Endothelial cell of umbilical vein (primary cell): ENCODE measurements around the gene HIVEP3. TPM values are rescaled to one million over a fixed set of nuclear protein-coding genes. Genes with fewer than 3 reads are reported as not detected.

Experiments used
- BruUV-seq: library from RNA; stranded (reverse); fragments of 400-500 nt; replicated peaks from 2 replicates; lab custom pipeline; 2021; lab: Mats Ljungman, UMichigan
- CTCF ChIA-PET: fragments of 300-600, 350-600 bp; sonication (Branson Sonifier 250); formaldehyde crosslinking; loops from one replicate; lab custom pipeline; 2021; ENCODE audit warnings: antibody characterized with exemption, inconsistent platforms; lab: Charles Lee
- POLR2A ChIA-PET: fragments of 300-600, 350-600 bp; sonication (Branson Sonifier 250); formaldehyde crosslinking; loops from one replicate; lab custom pipeline; 2021; ENCODE audit warnings: antibody characterized with exemption, inconsistent platforms; lab: Charles Lee
- DNase-seq: peaks from one replicate; pipeline ENCODE4 v3.0.0-alpha.2; 2011; ENCODE audit warnings: low read depth, low spot score
- FAIRE-seq: peaks from 2 replicates; lab custom pipeline; 2011; peaks lifted over from hg19 to GRCh38; lab: Jason Lieb, UNC
- H2AFZ ChIP-seq: 2 replicates; pipeline ENCODE4 v1.6.0; 2012; ENCODE audit warnings: low read depth, low read length, control low read depth, inconsistent platforms
- H3K27ac ChIP-seq: 2 replicates; pipeline ENCODE4 v1.5.1; 2011; ENCODE audit warnings: low read depth, mild to moderate bottlenecking, control low read depth, low read length, moderate library complexity; ENCODE audit not compliant: insufficient read depth
- H3K27me3 ChIP-seq, 2 experiments: 2 replicates each; pipeline versions ENCODE4 v1.6.0 to v1.6.1; 2011; ENCODE audit warnings: low read length in 2 of 2, mixed read lengths in 1 of 2; ENCODE audit not compliant: control insufficient read depth in 2 of 2, insufficient read depth in 2 of 2
- H3K36me3 ChIP-seq, 2 experiments: 2 replicates in 1 of 2; 3 replicates in 1 of 2; pipeline ENCODE4 v1.5.1; 2011; ENCODE audit warnings: low read length in 2 of 2, mild to moderate bottlenecking in 1 of 2, moderate library complexity in 1 of 2; ENCODE audit not compliant: control insufficient read depth in 2 of 2, insufficient read depth in 2 of 2; ENCODE audit errors: extremely low read depth in 1 of 2
- H3K4me1 ChIP-seq: 3 replicates; pipeline ENCODE4 v1.5.1; 2011; ENCODE audit warnings: mild to moderate bottlenecking, low read length; ENCODE audit not compliant: control insufficient read depth, insufficient read depth; ENCODE audit errors: extremely low read depth
- H3K4me2 ChIP-seq: 2 replicates; pipeline ENCODE4 v1.6.1; 2011; ENCODE audit warnings: low read length, control low read depth, mixed read lengths; ENCODE audit not compliant: insufficient read depth
- H3K4me3 ChIP-seq, 3 experiments: fragments of 200-600 bp in 1 of 3; sonication (generic), shearing (Covaris generic) in 1 of 3; replicated peaks in 1 of 3; 2 replicates each; pipeline ENCODE4 v1.5.1; 2011 to 2016; ENCODE audit warnings: control low read depth in 3 of 3, low read length in 3 of 3, mild to moderate bottlenecking in 2 of 3, inconsistent platforms in 1 of 3, low read depth in 1 of 3, moderate library complexity in 1 of 3; ENCODE audit not compliant: insufficient read depth in 1 of 3
- H3K79me2 ChIP-seq: 2 replicates; pipeline ENCODE4 v1.6.0; 2012; ENCODE audit warnings: low read length, inconsistent platforms; ENCODE audit not compliant: control insufficient read depth, insufficient read depth
- H3K9ac ChIP-seq: replicated peaks from 2 replicates; pipeline ENCODE3; 2011; ENCODE audit warnings: low read length, control low read depth; ENCODE audit not compliant: insufficient read depth; ENCODE audit errors: extremely low read depth
- H3K9me1 ChIP-seq: replicated peaks from 3 replicates; pipeline ENCODE4 v1.6.0; 2011; ENCODE audit warnings: mild to moderate bottlenecking, low read length; ENCODE audit not compliant: control insufficient read depth, insufficient read depth; ENCODE audit errors: extremely low read depth
- H3K9me3 ChIP-seq: replicated peaks from 2 replicates; pipeline ENCODE4 v1.5.1; 2012; ENCODE audit warnings: low read length, inconsistent platforms; ENCODE audit not compliant: control insufficient read depth, insufficient read depth
- H4K20me1 ChIP-seq: replicated peaks from 2 replicates; pipeline ENCODE3; 2011; ENCODE audit warnings: mild to moderate bottlenecking, low read length; ENCODE audit not compliant: control insufficient read depth, insufficient read depth; ENCODE audit errors: extremely low read depth
- CTCF ChIP-seq, 2 donors: IDR thresholded peaks; 1 replicate in 1 of 2; 2 replicates in 1 of 2; pipeline ENCODE4 v1.5.1; 2011; ENCODE audit warnings: low read length in 2 of 2, mild to moderate bottlenecking in 2 of 2, moderate library complexity in 2 of 2, control low read depth in 1 of 2, inconsistent platforms in 1 of 2, low read depth in 1 of 2; ENCODE audit not compliant: insufficient read depth in 1 of 2; ENCODE audit errors: extremely low read depth in 1 of 2
- EZH2 ChIP-seq: IDR thresholded peaks from 2 replicates; pipeline ENCODE4 v1.6.1; 2012; ENCODE audit warnings: borderline replicate concordance, low read depth, mild to moderate bottlenecking, moderate library complexity, low read length, inconsistent platforms; ENCODE audit not compliant: severe bottlenecking
- FOS ChIP-seq: IDR thresholded peaks from 2 replicates; pipeline ENCODE4 v1.6.1; 2011; ENCODE audit warnings: mild to moderate bottlenecking, low read length, moderate library complexity, borderline replicate concordance; ENCODE audit not compliant: insufficient read depth
- GATA2 ChIP-seq: IDR thresholded peaks from 2 replicates; pipeline ENCODE4 v1.7.0; 2011; ENCODE audit warnings: low read depth, mild to moderate bottlenecking, moderate library complexity, mixed read lengths, low read length; ENCODE audit not compliant: insufficient read length, insufficient read depth
- JUN ChIP-seq: IDR thresholded peaks from 2 replicates; pipeline ENCODE4 v1.6.1; 2011; ENCODE audit warnings: borderline replicate concordance, low read depth; ENCODE audit not compliant: insufficient read length, insufficient read depth
- MAX ChIP-seq: IDR thresholded peaks from 2 replicates; pipeline ENCODE4 v1.6.1; 2011; ENCODE audit not compliant: insufficient read depth, insufficient read length
- MYC ChIP-seq: IDR thresholded peaks from one replicate; pipeline ENCODE4 v1.6.1; 2011; ENCODE audit warnings: mild to moderate bottlenecking, low read depth, low read length
- POLR2A ChIP-seq: IDR thresholded peaks from 2 replicates; pipeline ENCODE4 v1.6.1; 2012; ENCODE audit warnings: low read depth, mild to moderate bottlenecking, control low read depth, low read length
- POLR2AphosphoS5 ChIP-seq: IDR thresholded peaks from 2 replicates; pipeline ENCODE4 v1.6.1; 2012; ENCODE audit warnings: low read depth, mild to moderate bottlenecking, control low read depth, low read length, moderate library complexity; ENCODE audit not compliant: insufficient read depth
- dilution Hi-C: fragments of 300-500 bp; cut with MboI; formaldehyde crosslinking; loops from one replicate; pipeline ENCODE4 v1.15.0; 2019; ENCODE audit warnings: low sequenced_read_pairs; ENCODE audit not compliant: extremely low pct_ligation_motif_present
- intact Hi-C: fragments of 100-400 bp; cut with micrococcal nuclease; formaldehyde crosslinking; loops from one replicate; pipeline ENCODE4 v1.10.0; 2022
- polyA plus RNA-seq, 4 experiments: library from polyadenylated mRNA; depleted of rRNA in 3 of 4; stranded (reverse) in 3 of 4; unstranded in 1 of 4; fragments of >200 nt; gene quantifications; 2 replicates each; pipeline versions ENCODE4 v1.2.1 to v1.2.3, GENCODE V29; 2011 to 2012; ENCODE audit warnings: missing spikeins in 1 of 4
- total RNA-seq: library from RNA; stranded (reverse); gene quantifications from 2 replicates; pipeline ENCODE4 v1.2.3, GENCODE V29; 2021

Gene HIVEP3
- total and polyA plus RNA-seq, 2 donors (not counting 3 experiments of a cell fraction or from before 2014, with no cell fraction given): 3.4 to 4.0 TPM

- Histone ChIP-seq H2AFZ (no peak overlapping the region), H3K27me3 (no peaks in the 10 kb centered on the region), H3K9me3 (no peaks in the 10 kb centered on the region), H3K4me2 (no peak overlapping the region), H3K27ac (no peak overlapping the region), H3K36me3 (no peaks in the 10 kb centered on the region), H3K9ac (no peak overlapping the region), H4K20me1 (no peaks in the 10 kb centered on the region), H3K4me1 (peaks cover 22% of the 10 kb centered on the region), H3K79me2 (no peaks in the 10 kb centered on the region), H3K9me1 (no peaks in the 10 kb centered on the region), H3K4me3 (no peak overlapping the region)
- no peak for FAIRE-seq
- dilution Hi-C loops: no loop called here
- ChIA-PET CTCF (interaction anchor here (3.2 kb wide), 1 partner anchor 18 kb away, joined by 13 read pairs; no protein-coding TSS in a partner anchor), POLR2A (interaction anchor here (0.6 kb wide), 1 partner anchor 17 kb away, joined by 3 read pairs; no protein-coding TSS in a partner anchor)
- intact Hi-C loops: no loop called here
- no peak for DNase-seq
- TF ChIP-seq EZH2: no peak
- no peak for TF ChIP-seq MAX
- no peak for TF ChIP-seq POLR2AphosphoS5
- no peak for TF ChIP-seq CTCF (IDR thresholded peaks at IDR 0.05; ENCODE audit: extremely low read depth in 1 of 2, insufficient read depth in 1 of 2, low read depth in 1 of 2, low read length in 2 of 2)
- no peak for TF ChIP-seq JUN
- no peak for TF ChIP-seq MYC
- TF ChIP-seq GATA2: no peak
- TF ChIP-seq FOS: no peak
- no peak for TF ChIP-seq POLR2A
- BruUV-seq: no TSS peak
Measured at GRCh38 chr1:41497461-41498030, 421.2 kb downstream of the HIVEP3 start.
